Measurements from ENCODE around the gene AFF3. TPM values are rescaled to one million over a fixed set of nuclear protein-coding genes. Genes with fewer than 3 reads are reported as not detected.

The AFF3 gene
- total and polyA plus RNA-seq, 10 of the 15 experiments (the other 5 are each of a cell fraction or from before 2014, with no cell fraction given) = 0.26 to 5.5 (median 3.0) TPM

GRCh38 chr2:99675130-99675661, 467.2 kb downstream of the AFF3 start (continued):
- TF ChIP-seq IKZF1 (conservative IDR thresholded peaks at IDR 0.05) = no peak

GRCh38 chr2:99674090-99674489, 468.3 kb downstream of the AFF3 start:
- H3K4me2 ChIP-seq (ENCODE audit: control insufficient read depth, insufficient read depth) = no peak overlapping the region
- H3K4me1 ChIP-seq (ENCODE audit: control insufficient read depth, insufficient read depth, low read length) = no peaks in the 10 kb centered on the region
- RAD21 ChIA-PET (ENCODE audit: unreplicated experiment) = no interaction called here
- SMC1A ChIA-PET (ENCODE audit: uncharacterized antibody, unreplicated experiment) = no interaction called here
- WGBS (ENCODE audit: insufficient coverage, insufficient replicate concordance, low lambda C conversion rate, missing lambda C conversion rate) = 37% methylated on average over 8 of the region's 8 CpGs
- CTCF ChIA-PET = no interaction called here
- H3K79me2 ChIP-seq (ENCODE audit: control insufficient read depth, insufficient read depth, low read length) = no peaks in the 10 kb centered on the region
- DNase-seq (ENCODE audit: low read depth, low spot score) (no peak), ATAC-seq (no peak), FAIRE-seq (no peak)
- H2AFZ ChIP-seq (ENCODE audit: control insufficient read depth, low read depth, low read length) = no peak overlapping the region
- TF ChIP-seq EED (IDR thresholded peaks at IDR 0.05; ENCODE audit: low read depth) (no peak), BMI1 (IDR thresholded peaks at IDR 0.05; ENCODE audit: borderline replicate concordance) (no peak), TCF7 (IDR thresholded peaks at IDR 0.05; ENCODE audit: borderline replicate concordance) (no peak)
- no TSS peak for BruUV-seq (replicated peaks)
- POLR2A ChIA-PET = no interaction called here
- H4K20me1 ChIP-seq (ENCODE audit: control insufficient read depth, insufficient read depth) = no peaks in the 10 kb centered on the region
- intact Hi-C loops (cut with micrococcal nuclease; ENCODE audit: unreplicated experiment) = no loop called here
- no peaks in the 10 kb centered on the region for H3K36me3 ChIP-seq (ENCODE audit: control insufficient read depth in 2 of 2, insufficient read depth in 2 of 2, low read length in 1 of 2)
- no peak overlapping the region for H3K4me3 ChIP-seq
- H3K9me3 ChIP-seq (replicated peaks; ENCODE audit: control insufficient read depth, insufficient read depth, low read length) = no peaks in the 10 kb centered on the region
- no peak overlapping the region for H3K27ac ChIP-seq (ENCODE audit: control insufficient read depth, insufficient read depth)
- no peak overlapping the region for H3K9ac ChIP-seq (ENCODE audit: control insufficient read depth, insufficient read depth, low read length)
- in situ Hi-C loops (cut with MboI) = no loop called here
- H3K27me3 ChIP-seq (replicated peaks in 1 of 2; ENCODE audit: control insufficient read depth in 2 of 2, insufficient read depth in 2 of 2, low read length in 1 of 2) = no peaks in the 10 kb centered on the region; a peak in 1 of 4 replicates

- ChIA-PET SMC1A (ENCODE audit: uncharacterized antibody, unreplicated experiment) (no interaction called here), POLR2A (no interaction called here), RAD21 (ENCODE audit: unreplicated experiment) (no interaction called here), CTCF (interaction anchor here (0.6 kb wide), 1 partner anchor 21 kb away, joined by 3 read pairs; no protein-coding TSS in a partner anchor)
- BruUV-seq (replicated peaks) = no TSS peak
- H3K27ac ChIP-seq (ENCODE audit: control insufficient read depth, insufficient read depth) = no peak overlapping the region
- DNase-seq (ENCODE audit: low read depth, low spot score) = no peak
- intact Hi-C loops (cut with micrococcal nuclease; ENCODE audit: unreplicated experiment) (no loop called here), in situ Hi-C loops (cut with MboI) (no loop called here)
- H3K9me3 ChIP-seq (replicated peaks; ENCODE audit: control insufficient read depth, insufficient read depth, low read length) = no peaks in the 10 kb centered on the region
- H3K4me1 ChIP-seq (ENCODE audit: control insufficient read depth, insufficient read depth, low read length) = no peaks in the 10 kb centered on the region
- no peak overlapping the region for H3K9ac ChIP-seq (ENCODE audit: control insufficient read depth, insufficient read depth, low read length)
- no peak overlapping the region for H3K4me3 ChIP-seq
- H3K36me3 ChIP-seq (ENCODE audit: control insufficient read depth in 2 of 2, insufficient read depth in 2 of 2, low read length in 1 of 2) = no peaks in the 10 kb centered on the region
- H3K79me2 ChIP-seq (ENCODE audit: control insufficient read depth, insufficient read depth, low read length) = no peaks in the 10 kb centered on the region
- no peaks in the 10 kb centered on the region; a peak in 1 of 4 replicates for H3K27me3 ChIP-seq (replicated peaks in 1 of 2; ENCODE audit: control insufficient read depth in 2 of 2, insufficient read depth in 2 of 2, low read length in 1 of 2)
- no peak for ATAC-seq
- WGBS (ENCODE audit: insufficient coverage, insufficient replicate concordance, low lambda C conversion rate, missing lambda C conversion rate) = 34% methylated on average over 8 of the region's 8 CpGs
- no peak overlapping the region for H3K4me2 ChIP-seq (ENCODE audit: control insufficient read depth, insufficient read depth)
- H2AFZ ChIP-seq (ENCODE audit: control insufficient read depth, low read depth, low read length) = no peak overlapping the region
- no peak for FAIRE-seq
- H4K20me1 ChIP-seq (ENCODE audit: control insufficient read depth, insufficient read depth) = no peaks in the 10 kb centered on the region
- TF ChIP-seq NBN (IDR thresholded peaks at IDR 0.05) (no peak), KDM1A (IDR thresholded peaks at IDR 0.05; ENCODE audit: borderline replicate concordance) (no peak), IRF4 (IDR thresholded peaks at IDR 0.05; ENCODE audit: low read depth, low read length) (no peak), LARP7 (IDR thresholded peaks at IDR 0.05) (no peak), RBBP5 (conservative IDR thresholded peaks at IDR 0.05) (no peak), HDAC2 (IDR thresholded peaks at IDR 0.05) (no peak), SPI1 (IDR thresholded peaks at IDR 0.05; ENCODE audit: borderline replicate concordance, insufficient read depth, low read depth, low read length) (no peak), TCF7 (IDR thresholded peaks at IDR 0.05; ENCODE audit: borderline replicate concordance) (no peak), RFX5 (IDR thresholded peaks at IDR 0.05; ENCODE audit: low read depth, low read length) (no peak), YBX1 (IDR thresholded peaks at IDR 0.05) (no peak), FOXK2 (IDR thresholded peaks at IDR 0.05) (no peak), PAX8 (IDR thresholded peaks at IDR 0.05) (no peak), HDAC6 (IDR thresholded peaks at IDR 0.05; ENCODE audit: unreplicated experiment) (no peak), EP300 (IDR thresholded peaks at IDR 0.05; ENCODE audit: borderline replicate concordance in 1 of 2, control insufficient read depth in 1 of 2, low read depth in 2 of 2, low read length in 2 of 2) (no peak), MAX (IDR thresholded peaks at IDR 0.05; ENCODE audit: low read depth, low read length) (no peak), POLR2AphosphoS5 (IDR thresholded peaks at IDR 0.05; ENCODE audit: low read length) (no peak)
Observed at GRCh38 chr2:99672766-99673350, 469.5 kb downstream of the AFF3 start.

Data from GM12878 (cell line).